Measurements from ENCODE around the gene ADAMTS13.

DNA sequence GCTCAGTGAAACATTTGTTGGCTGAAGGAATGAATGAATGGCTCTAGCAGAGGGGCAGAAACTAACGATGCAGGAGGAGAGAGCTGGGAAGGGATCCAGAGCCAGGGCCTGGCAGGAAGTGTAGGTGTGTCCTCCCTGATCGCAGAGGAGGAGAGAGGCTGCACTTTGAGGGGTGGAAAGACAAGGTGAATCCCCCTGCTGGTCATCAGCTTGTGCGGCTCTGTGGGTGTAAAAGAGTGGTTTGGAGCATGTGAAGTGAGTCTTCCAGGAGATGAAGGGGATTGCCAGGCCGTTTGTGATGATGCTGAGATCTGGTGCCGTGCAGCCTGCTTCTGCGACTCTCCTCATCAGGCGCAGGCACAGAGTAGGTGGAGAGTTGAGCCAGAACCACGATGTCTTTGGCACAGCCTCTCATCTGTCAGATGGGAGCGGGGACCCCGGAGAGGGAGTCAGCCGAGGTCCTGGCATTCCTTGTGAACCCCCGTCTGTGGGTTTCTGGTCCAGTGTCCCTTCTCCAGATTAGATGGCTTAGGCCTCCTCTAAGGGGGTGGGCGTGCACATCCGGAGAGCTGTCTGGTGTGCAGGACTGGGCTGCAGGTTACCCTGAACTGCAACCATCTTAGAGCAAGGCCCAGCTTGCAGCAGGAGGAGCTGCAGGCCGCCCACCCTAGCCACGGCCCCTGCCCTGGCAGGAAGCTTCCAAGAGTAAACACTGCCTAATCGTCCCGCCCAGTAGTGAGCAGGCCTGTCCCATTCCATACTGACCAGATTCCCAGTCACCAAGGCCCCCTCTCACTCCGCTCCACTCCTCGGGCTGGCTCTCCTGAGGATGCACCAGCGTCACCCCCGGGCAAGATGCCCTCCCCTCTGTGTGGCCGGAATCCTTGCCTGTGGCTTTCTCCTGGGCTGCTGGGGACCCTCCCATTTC lies at the start of gene ADAMTS13:
- TF ChIP-seq, protein P1, sequence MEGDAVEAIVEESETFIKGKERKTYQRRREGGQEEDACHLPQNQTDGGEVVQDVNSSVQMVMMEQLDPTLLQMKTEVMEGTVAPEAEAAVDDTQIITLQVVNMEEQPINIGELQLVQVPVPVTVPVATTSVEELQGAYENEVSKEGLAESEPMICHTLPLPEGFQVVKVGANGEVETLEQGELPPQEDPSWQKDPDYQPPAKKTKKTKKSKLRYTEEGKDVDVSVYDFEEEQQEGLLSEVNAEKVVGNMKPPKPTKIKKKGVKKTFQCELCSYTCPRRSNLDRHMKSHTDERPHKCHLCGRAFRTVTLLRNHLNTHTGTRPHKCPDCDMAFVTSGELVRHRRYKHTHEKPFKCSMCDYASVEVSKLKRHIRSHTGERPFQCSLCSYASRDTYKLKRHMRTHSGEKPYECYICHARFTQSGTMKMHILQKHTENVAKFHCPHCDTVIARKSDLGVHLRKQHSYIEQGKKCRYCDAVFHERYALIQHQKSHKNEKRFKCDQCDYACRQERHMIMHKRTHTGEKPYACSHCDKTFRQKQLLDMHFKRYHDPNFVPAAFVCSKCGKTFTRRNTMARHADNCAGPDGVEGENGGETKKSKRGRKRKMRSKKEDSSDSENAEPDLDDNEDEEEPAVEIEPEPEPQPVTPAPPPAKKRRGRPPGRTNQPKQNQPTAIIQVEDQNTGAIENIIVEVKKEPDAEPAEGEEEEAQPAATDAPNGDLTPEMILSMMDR (IDR thresholded peaks at IDR 0.05), result no peak
- TF ChIP-seq POLR2A (IDR thresholded peaks at IDR 0.05), result no peak
